Glutamatergic neuron (in vitro differentiated cells): ENCODE measurements around the gene CASP9. TPM values are rescaled to one million over a fixed set of nuclear protein-coding genes. Genes with fewer than 3 reads are reported as not detected.

Experiments
- DNase-seq: peaks from one replicate; pipeline ENCODE4 v3.0.0; 2022
- H3K27ac Mint-ChIP-seq: one replicate; pipeline ENCODE4 v1.8.0; 2020; ENCODE audit warnings: mild to moderate bottlenecking, mixed read lengths, inconsistent platforms; ENCODE audit not compliant: unreplicated experiment
- H3K27me3 Mint-ChIP-seq: one replicate; pipeline ENCODE4 v1.8.0; 2020; ENCODE audit warnings: mild to moderate bottlenecking, moderate library complexity, mixed read lengths, inconsistent platforms; ENCODE audit not compliant: unreplicated experiment
- H3K36me3 Mint-ChIP-seq: one replicate; pipeline ENCODE4 v1.8.0; 2020; ENCODE audit warnings: mild to moderate bottlenecking, mixed read lengths, inconsistent platforms; ENCODE audit not compliant: unreplicated experiment
- H3K4me1 Mint-ChIP-seq: one replicate; pipeline ENCODE4 v1.8.0; 2020; ENCODE audit warnings: mild to moderate bottlenecking, low read depth, mixed read lengths, inconsistent platforms; ENCODE audit not compliant: unreplicated experiment
- H3K4me3 Mint-ChIP-seq: one replicate; pipeline ENCODE4 v1.8.0; 2020; ENCODE audit warnings: mild to moderate bottlenecking, mixed read lengths, inconsistent platforms; ENCODE audit not compliant: unreplicated experiment
- H3K9me3 Mint-ChIP-seq: one replicate; pipeline ENCODE4 v1.8.0; 2020; ENCODE audit warnings: mild to moderate bottlenecking, moderate library complexity, mixed read lengths, inconsistent platforms; ENCODE audit not compliant: unreplicated experiment
- total RNA-seq: library from RNA; stranded (reverse); fragmentation: NEBNext Ultra II Directional; extraction: Animal tissue kit (Norgen Biotek cat#: 25700); gene quantifications from one replicate; pipeline ENCODE4 v1.2.1, GENCODE V29; 2021; ENCODE audit not compliant: unreplicated experiment
- TF ChIP-seq, protein P1 (sequence below): fragments of 200-600 bp; sonication (generic); IDR thresholded peaks from one replicate; pipeline ENCODE4 v1.5.0; 2021; ENCODE audit not compliant: partially characterized antibody, unreplicated experiment

CASP9 gene
- total RNA-seq, 1 donor from 2014 or later = 12.8 TPM

DNA sequence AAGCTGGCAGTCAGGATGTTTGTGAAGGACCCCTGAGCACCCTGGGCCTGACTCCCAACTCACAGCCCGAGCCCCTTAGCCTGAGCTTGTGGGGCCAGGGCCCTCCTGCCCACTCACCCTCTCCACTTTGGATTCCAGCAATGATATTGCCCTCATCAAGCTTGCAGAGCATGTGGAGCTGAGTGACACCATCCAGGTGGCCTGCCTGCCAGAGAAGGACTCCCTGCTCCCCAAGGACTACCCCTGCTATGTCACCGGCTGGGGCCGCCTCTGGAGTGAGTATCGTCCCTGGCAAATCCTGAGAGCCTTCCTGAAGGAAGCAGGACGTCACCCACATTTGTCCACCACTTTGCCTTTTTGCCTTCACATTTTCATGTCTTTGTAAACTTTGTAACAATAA is 80.7 kb downstream of the CASP9 start:
- no peak for DNase-seq
- H3K4me3 Mint-ChIP-seq = no peak overlapping the region
- H3K4me1 Mint-ChIP-seq = peaks cover 4% of the 10 kb centered on the region
- peaks cover 6% of the 10 kb centered on the region for H3K9me3 Mint-ChIP-seq
- H3K27ac Mint-ChIP-seq = no peak overlapping the region
- H3K36me3 Mint-ChIP-seq = no peaks in the 10 kb centered on the region
- H3K27me3 Mint-ChIP-seq = peaks cover 4% of the 10 kb centered on the region
- TF ChIP-seq, protein P1, sequence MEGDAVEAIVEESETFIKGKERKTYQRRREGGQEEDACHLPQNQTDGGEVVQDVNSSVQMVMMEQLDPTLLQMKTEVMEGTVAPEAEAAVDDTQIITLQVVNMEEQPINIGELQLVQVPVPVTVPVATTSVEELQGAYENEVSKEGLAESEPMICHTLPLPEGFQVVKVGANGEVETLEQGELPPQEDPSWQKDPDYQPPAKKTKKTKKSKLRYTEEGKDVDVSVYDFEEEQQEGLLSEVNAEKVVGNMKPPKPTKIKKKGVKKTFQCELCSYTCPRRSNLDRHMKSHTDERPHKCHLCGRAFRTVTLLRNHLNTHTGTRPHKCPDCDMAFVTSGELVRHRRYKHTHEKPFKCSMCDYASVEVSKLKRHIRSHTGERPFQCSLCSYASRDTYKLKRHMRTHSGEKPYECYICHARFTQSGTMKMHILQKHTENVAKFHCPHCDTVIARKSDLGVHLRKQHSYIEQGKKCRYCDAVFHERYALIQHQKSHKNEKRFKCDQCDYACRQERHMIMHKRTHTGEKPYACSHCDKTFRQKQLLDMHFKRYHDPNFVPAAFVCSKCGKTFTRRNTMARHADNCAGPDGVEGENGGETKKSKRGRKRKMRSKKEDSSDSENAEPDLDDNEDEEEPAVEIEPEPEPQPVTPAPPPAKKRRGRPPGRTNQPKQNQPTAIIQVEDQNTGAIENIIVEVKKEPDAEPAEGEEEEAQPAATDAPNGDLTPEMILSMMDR = no peak

DNA sequence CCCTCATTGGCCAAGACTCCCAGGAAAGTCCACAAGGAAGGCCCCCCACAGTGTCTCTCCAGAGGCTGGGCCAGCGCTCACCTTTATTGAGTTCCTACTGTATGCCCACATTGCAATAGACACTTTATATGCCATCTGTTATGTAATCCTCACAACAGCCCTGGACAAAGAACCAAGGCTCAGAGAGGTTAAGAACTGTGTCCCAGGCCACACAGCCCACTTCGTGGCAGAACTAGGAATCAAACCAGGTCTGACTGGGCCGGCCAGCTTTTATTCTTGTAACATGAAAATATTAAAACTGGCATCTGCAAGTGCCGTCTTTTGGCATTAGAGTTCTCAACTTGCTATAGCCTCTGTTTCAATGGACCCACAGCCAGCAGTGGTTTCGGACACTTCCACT is 81.3 kb downstream of the CASP9 start:
- Mint-ChIP-seq H3K9me3 (peaks cover 6% of the 10 kb centered on the region), H3K4me3 (no peak overlapping the region), H3K27me3 (peaks cover 4% of the 10 kb centered on the region), H3K4me1 (peaks cover 4% of the 10 kb centered on the region), H3K27ac (no peak overlapping the region), H3K36me3 (no peaks in the 10 kb centered on the region)
- TF ChIP-seq, protein P1 = no peak
- no peak for DNase-seq

DNA sequence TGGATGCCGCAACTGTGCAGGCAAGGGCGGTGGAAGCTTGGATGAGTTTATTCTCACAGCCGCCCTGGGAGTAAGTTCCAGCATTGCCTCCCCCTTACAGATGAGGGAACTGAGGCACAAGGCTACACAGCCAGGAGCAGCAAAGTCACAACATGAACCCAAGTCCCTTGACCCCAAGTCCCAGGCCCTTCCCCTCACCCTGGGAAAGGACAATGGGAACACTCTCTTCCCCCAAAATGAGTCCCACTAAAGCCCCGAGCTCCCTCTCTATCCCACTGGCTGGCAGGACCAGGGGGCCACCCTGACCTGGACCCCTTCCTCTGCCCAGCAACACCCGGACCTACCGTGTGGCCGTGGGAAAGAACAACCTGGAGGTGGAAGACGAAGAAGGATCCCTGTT is 81.9 kb downstream of the CASP9 start:
- Mint-ChIP-seq H3K36me3 (no peaks in the 10 kb centered on the region), H3K4me1 (peaks cover 4% of the 10 kb centered on the region), H3K9me3 (peaks cover 5% of the 10 kb centered on the region), H3K27ac (no peak overlapping the region), H3K27me3 (peaks cover 4% of the 10 kb centered on the region), H3K4me3 (no peak overlapping the region)
- DNase-seq = no peak
- TF ChIP-seq, protein P1 = no peak

Other genes with a start within 250 kb of the CASP9 start
- gene EFHD2, start 114.3 kb downstream of the CASP9 start, total RNA-seq = 2.6 TPM
- not detected for gene CTRC, start 85.8 kb downstream of the CASP9 start, total RNA-seq
- gene CELA2A, start 67.5 kb downstream of the CASP9 start, total RNA-seq = not detected
- gene CELA2B, start 48.1 kb downstream of the CASP9 start, total RNA-seq = not detected
- 32.5 TPM for gene DNAJC16, start 2.6 kb upstream of the CASP9 start, total RNA-seq
- gene AGMAT, start 60.8 kb upstream of the CASP9 start, total RNA-seq = 0.22 TPM
- gene DDI2, start 93.2 kb upstream of the CASP9 start, total RNA-seq = 29.6 TPM
- 66.9 TPM for gene PLEKHM2, start 160.1 kb upstream of the CASP9 start, total RNA-seq
- 4.1 TPM for gene SLC25A34, start 212.0 kb upstream of the CASP9 start, total RNA-seq
- gene TMEM82, start 218.3 kb upstream of the CASP9 start, total RNA-seq = not detected
- gene FBLIM1, start 234.6 kb upstream of the CASP9 start, total RNA-seq = 29.9 TPM